ENCODE results near the gene THSD1.
"Not testable (repeated sequence)": the region's sequence is repeated elsewhere in the genome, so short reads cannot be mapped to it uniquely, and the experiment has no call there.

The THSD1 gene

DNA sequence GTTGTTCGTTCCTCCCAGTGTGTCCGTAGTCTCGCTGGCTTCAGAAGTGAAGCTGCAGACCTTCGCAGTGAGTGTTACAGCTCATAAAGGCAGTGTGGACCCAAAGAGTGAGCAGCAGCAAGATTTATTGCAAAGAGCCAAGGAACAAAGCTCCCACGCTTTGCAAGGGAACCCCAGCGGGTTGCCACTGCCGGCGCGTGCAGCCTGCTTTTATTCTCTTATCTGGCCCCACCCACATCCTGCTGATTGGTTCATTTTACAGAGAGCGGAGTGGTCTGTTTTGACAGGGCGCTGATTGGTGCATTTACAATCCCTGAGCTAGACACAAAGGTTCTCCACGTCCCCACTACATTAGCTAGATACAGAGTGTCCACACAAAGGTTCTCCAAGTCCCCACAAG lies 1.5 kb upstream of the THSD1 start:
- not testable (repeated sequence) for DNase-seq

DNA sequence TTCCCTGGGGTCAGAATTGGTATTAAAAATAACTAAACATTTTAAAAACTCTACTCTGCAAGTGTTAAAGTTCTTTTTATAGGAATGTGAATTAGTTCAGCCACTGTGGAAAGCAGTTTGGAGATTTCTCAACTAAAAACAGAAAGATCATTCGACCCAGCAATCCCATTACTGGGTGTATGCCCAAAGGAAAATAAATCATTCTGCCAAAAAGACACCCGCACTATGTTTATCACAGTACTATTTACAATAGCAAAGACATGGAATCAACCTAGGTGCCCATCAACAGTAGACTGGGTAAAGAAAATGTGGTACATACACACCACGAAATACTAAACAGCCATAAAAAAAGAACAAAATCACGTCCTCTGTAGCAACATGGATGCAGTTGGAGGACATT lies 657 bp upstream of the THSD1 start:
- DNase-seq = no peak

DNA sequence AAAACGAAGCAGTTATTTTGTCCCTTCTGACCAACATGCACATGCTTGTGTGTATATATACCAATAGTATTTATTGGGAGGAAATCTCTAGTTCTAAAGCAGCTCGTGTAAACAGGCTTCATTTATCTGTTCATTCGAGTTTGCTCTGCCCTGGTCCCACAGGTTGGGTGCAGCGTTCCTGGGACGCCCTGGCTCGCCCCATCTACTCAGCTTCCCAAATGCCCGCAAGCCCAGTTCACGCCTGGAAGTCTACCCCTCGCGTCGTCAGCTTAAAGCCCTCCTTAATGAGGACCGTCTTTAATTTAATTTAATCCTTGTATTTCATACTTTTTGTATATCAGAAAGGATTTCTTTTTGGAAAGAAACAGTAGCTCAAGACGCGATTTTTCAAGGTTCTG lies 604 bp downstream of the THSD1 start:
- no peak for DNase-seq

DNA sequence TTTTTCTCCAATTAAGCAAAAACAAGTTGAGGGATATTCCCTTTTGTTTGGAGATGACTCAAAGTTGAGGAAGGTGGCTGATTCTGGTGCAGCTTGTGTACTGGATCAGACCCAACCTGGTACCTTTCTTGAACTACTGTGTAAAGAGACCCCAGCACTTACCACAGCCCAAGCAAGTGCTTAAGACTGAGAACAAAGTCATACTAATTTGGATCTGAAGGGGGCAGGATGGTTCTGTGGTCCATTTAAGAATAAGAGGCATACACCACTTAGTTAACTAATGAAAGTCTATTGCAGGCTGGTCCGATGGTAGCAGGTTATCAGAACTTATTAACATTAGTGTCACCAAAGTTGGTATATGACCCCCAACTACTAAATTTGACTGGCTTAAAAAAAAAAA lies 6.3 kb downstream of the THSD1 start:
- DNase-seq = no peak

DNA sequence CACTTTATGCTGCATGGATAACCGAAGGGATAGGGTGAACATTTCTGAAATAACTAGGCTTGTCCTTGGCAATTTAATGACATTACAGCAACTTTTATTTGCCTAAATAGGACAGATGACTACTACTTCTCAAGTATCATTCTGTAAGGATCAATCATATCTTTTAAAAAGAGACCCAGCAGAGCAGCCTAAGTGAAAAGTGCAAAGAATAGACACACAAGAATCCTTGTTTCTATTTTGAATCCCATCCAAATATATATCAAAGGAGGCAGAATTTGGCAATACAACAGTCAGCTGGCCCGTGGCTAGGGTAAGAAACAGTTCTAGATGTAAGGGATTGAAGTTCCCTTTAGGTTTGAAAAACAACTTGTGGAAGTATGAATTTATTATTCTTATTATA lies 6.9 kb downstream of the THSD1 start:
- no peak for DNase-seq

DNA sequence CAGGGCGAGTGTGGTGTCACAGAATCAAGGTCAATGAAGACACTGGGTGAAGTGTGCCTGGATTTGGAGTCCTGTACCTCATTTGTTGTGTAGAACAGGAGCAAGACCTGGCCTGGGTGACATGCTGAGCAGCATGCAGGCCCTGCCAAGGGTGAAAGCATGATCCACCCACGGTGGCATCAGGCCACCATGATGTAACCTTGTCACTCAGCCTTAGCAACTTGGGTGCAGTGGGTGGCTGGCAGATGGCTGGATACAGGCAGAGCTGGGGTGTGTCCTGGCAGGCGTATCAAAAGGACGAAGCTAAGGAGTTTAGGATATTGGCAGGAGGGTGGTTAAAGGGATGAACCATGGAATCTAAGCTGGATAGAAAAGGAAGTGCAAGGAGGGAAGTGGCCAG lies 10.3 kb downstream of the THSD1 start:
- no peak for DNase-seq

DNA sequence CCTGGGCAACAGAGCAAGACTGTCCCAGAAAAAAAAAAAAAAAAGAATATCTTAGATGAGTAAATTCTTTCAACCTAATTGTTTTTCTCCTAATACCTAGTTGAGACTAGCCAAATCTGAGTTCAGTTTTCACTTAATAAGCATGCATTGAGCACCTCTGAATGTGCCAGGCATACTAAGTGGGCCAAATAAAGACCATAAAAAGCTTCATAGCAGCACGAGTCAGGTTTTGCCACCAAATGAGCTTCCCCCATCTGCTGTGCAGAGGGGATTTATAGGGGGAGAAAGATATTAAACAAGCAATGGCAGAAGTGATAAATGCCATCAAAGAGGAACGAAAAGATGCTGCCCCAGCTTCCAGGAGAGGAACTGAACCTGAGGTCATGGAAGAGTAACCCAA lies 11.4 kb downstream of the THSD1 start:
- DNase-seq = no peak

DNA sequence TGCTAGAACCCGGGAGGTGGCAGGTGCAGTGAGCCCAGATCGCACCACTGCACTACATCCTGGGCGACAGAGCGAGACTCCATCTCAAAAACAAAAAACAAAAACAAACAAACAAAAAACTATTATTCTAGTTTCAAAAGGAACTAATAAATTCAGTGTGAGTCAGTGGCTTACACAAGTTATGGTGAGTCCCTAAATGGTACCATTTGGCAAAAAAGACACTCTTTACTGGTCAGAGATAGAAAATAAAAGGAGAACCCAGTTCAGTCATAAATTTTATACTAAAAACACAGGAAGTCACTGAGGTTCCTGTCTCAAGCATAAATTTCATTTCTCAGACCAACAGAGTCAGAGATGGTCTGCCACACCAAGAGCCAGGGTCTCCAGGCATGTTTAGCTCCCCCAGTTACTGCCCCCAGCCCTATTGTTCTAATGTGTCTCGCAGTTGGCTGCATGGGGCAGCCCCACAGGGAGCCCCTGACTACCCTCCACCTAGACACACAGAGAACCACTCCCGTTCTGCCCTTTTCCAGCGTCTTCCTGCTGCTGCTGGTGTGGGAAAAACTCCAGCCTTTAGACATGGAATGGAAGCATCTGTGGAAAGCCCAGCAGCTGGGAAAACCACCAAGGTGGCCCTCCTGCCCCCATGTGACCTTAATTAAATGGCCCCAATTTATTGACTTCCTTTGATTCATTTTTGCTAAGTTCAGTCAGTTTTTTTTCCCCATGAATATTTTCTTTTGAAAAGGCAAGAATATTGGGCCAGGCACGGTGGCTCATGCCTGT lies 12.2 kb downstream of the THSD1 start:
- DNase-seq = no peak

DNA sequence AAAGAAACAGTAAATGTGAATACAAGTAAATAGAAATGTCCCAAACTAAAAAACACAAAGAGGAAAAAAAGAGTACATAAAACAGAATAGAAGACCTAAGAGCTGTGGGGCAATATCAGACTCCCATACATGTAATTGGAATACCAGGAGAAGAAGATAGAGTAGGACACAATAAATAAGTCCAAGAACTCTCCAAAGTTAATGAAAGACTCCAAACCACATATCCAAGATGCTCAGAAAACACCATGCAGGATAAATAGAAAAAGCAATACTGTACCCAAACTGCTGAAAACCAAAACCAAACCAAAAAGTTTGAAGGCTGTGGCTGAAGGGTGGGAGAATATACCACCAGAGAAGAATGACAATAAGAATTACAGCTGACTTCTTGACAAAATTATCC lies 18.3 kb downstream of the THSD1 start:
- DNase-seq = no peak

DNA sequence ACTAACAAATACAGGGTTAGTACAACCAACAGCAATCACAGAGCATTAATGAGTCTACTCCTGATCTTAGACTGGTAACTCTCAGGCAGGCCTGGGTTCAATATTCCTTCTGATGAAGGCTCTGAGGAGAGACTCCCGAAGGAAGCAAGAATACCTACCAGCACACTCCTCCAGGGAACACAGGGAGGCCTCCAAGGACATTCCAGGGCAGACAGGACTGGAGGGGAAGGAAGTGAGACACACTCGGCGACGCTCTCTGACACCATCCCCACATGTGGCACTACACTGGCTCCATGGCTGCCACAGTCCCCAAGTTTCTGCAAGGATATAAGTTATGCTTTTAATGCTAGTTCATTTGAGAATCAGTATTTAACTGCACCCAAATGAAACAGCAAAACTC lies 20.1 kb downstream of the THSD1 start:
- no peak for DNase-seq

DNA sequence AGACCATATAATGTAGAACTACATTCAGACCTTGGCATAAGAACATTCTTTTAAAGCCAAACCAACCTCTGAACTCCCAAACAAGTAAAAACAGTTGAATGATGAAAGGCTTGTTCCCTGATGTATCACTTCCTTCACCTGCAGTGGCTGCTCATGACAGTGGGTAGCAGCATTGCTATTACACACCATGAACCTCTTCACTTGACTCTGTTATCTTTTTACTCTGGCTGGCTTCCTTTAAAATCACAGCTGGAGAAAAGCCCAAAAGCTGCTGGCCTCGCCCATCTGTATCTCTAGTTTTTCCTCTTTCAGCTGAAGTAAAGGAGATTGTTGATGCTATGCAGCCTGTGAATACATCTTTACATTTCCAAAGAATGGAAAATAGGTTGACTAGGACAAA lies 22.6 kb downstream of the THSD1 start:
- DNase-seq = no peak

DNA sequence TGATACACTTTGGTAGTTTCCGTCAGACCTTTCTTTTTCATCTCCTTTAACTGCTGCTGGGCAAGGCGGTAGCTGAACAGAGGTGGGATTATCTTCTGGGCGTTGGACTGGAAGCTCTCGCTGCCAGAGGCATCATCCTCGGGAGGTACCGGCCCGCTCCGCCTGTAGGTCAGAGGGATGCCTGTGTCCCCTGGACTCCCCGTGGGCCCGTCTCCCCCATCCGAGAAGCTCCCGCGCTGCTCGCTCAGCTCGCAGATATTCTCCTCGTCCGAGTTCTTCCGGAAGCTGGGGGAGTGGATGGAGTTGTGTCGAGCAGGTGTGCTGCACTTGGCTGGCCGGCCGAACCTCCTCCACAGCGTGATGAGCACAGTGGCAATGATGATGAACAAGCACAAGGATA lies 27.7 kb downstream of the THSD1 start:
- no peak for DNase-seq

DNA sequence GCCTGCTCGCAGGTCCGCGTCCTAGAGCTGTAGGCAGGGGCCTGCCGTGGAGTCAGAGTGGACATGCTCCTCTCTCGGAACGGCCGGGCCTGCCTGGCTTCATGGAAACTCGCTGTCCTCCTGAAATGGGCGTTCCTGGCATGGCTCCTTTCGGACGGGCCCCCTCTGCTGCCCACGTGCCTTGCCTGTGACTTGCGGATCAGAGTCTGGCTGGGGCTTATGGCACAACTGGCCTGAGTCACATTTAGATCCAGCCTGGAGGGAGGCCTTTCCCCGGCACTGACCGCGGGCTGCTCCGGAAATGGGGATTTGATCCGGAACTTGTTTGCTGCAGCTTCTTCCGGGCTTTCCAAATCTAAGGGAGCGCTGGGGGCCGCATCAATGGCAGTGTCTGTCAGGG lies 28.1 kb downstream of the THSD1 start:
- DNase-seq = no peak

DNA sequence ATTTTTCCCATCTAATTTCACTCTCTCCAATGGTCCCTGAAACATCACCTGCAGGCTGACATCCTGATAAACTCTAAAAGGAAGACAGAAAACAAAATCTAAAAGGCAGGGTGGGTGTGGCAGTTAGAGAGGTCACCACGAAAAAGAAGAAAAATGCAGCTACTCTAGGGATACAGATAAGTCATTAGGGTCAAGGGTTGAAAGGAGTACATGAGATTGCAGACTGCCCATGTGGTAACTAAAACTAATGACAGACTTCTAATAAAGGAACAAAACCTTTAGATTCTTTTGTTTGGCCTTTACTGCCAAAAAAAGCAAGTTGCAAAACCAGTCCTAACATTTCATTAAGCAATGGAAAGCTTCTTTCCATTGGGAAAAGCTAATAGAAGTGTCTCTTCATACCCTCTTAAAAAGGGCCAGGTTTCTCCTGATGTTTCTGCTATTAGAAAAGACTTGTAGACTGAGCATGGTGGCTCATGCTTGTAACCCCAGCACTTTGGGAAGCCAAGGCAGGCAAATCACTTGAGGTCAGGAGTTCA lies 31.0 kb downstream of the THSD1 start:
- DNase-seq = no peak

DNA sequence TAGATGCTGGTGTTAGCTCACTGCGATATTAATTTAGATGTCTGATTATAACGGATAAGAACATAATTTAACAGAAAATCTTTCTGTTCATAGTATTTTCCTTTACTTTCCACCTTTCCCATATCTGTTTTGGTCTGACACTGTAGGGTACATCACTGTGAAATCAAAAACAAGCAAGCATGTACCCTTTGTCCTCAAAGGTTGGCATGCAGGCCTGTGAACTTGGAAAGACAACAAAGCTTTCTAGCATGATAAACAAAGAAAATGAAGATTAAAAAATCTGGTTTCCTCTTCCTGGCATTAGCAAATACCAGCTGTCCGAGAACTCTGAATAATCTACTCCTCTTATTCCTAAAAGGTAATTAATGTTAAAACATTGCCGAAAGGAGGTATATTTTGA lies 31.6 kb downstream of the THSD1 start:
- no peak for DNase-seq

DNA sequence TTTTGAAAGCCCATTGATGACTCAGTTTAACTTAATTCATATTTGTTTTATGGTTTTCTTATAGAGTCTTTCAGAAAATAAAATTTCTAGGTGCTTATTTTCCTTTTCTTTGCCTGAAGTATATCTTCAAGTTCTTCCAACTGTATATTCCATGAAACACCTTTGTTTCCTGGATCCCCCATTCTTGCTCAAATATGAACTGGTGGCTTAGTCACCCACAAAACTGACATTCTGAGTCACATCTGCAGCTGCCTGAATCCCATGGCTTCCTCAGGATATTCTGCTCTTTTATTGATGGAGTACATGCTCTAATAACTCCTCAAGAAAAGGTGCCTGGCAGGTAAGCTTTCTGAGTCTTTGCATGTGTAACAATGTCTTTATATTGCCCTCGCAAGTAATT lies 32.7 kb downstream of the THSD1 start:
- DNase-seq = not testable (repeated sequence)

DNA sequence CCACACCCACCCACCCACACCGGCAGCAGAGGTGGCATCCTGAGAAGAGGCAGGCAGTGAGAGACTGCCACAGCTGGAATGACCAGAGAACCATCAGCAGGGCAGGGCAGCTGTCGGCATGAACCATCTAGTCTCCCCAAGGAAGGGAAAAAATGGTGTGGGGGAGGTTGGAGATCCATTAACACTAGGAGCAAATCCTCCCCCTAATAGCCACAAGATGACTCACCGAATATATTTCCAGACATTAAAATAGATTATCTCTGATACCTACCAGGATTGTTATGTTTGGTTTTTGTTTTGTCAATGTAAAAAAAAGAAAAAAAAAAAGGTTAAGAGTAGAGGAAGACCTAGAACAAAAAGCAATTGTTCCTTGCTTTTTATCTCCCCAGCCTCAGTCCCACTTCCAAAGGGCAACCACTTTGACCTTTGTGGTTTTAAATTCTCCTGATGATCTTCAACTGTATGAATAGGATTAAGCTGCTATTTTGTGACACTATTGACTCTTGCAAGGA lies 34.2 kb downstream of the THSD1 start:
- no peak for DNase-seq

DNA sequence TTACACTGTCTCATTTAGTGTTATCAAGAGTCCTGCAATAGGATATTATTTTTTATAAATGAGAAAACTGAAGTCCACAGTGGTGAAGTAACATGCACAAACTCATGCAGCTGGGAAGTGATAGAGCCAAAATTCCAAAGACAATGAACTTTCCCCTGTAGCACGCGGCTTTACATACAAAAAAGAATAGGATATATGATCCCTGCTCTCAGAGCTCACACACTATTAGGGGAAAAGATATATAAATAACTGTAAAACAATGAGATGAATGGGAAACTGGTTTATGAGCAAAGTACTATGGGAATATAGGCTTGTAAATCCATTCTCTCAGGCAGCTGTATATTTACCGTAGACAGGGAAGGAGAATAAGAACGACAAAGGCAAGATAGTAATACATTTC lies 39.7 kb downstream of the THSD1 start:
- no peak for DNase-seq

DNA sequence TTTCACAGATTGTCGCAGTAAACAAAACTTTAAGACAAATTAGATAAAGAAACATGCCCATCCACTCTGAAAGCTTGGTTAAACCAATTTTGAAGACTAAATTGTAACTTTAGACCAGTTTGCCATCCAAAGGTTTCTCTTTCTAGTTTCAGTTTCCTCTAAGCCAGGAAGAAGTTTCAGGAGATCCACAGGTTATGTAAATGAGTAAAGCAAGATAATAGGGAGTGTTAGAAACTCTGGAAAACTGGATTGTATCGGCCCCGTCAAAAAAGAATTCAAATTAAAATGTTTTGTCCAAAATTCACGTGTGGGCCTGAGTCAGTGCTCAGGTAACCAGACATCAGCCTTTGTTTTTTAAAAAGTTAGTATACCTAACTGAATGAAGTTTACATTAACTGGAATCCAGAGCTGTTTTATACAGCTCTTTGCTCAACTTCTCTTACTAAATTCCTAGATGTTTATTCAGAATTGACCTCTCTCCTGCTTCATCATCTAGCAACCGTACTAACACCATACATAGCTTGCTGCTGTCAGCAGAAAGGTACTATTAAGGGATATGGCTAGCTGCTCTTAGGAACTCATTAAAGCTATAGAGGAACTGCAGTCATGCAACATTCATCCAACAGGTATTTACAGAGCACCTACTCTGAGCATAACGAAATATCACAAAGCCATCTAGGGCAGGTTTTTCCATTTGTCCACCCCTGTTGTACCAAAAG lies 43.6 kb downstream of the THSD1 start:
- DNase-seq = not testable (repeated sequence)

DNA sequence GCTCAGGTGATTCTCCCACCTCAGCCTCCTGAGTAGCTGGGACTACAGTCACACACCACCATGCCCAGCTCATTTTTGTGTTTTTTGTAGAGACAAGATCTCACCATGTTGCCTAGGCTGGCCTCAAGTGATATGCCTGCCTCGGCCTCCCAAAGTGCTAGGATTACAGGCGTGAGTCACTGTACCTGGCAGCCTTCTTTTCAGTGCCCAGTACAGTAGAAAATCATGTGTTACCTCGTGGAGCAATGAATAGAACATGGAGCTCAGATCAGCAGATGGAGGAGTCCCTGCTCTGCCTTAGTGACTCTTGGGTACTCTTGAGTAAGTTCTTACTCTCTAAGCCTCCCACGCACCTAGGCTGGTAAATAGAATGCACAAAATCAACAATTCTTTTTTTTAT lies 44.7 kb downstream of the THSD1 start:
- DNase-seq = no peak

DNA sequence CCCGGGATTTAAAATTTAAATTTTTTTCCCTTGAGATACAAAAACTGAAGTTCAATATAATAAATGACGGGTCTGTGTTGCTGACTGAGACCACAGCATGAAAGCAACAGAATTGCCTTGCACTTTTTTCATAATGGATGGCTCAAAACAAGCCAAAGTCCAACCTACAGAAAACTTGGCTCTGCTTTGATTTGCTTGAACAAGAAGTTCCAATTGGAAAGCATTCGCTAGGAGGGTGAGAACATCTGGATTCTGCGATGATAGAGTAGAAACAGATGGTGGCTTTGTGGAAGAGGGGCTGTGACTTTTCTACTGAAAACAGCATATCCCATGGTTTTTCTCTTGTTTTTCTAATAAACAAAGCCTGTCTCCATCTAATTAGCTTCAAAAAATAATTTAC lies 46.4 kb downstream of the THSD1 start:
- DNase-seq = no peak

DNA sequence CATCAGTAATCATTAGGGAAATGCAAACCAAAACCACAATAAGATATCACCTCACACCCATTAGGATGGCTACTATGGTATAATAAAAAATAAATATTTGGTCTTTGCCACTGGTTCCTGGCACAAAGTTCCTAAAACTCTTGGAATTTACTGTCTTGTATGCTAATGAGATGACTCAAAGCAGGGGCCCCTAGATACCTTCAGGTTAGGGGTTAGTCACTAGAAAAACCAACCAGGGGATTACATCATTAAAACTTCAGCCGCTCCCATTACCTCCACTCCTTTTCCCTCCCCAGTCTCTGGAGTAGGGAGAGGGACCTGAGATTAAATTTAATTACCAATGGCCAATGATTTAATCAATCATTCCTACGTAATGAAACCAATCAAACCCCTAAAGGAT lies 49.6 kb downstream of the THSD1 start:
- no peak for DNase-seq

DNA sequence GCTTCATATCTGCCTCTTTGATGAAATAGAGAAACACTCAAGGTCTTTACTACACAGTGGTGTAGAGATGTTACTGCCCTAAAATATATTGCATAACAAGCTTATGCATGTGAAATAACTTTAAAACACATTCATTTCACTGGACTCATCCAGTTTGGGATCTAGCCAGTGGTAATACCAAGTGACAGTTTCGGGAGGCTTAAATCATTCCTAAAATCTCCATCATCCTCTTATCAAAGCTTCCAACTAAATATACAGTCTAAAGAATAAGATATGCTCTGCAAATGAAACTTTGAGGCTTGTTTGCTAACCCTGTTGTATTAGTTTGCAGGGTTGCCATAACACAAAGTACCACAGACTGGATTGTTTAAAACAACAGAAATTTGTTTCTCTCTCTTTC lies 52.8 kb downstream of the THSD1 start:
- no peak for DNase-seq
